ENCODE measurements around the gene HSD3B7.

The HSD3B7 gene

DNA sequence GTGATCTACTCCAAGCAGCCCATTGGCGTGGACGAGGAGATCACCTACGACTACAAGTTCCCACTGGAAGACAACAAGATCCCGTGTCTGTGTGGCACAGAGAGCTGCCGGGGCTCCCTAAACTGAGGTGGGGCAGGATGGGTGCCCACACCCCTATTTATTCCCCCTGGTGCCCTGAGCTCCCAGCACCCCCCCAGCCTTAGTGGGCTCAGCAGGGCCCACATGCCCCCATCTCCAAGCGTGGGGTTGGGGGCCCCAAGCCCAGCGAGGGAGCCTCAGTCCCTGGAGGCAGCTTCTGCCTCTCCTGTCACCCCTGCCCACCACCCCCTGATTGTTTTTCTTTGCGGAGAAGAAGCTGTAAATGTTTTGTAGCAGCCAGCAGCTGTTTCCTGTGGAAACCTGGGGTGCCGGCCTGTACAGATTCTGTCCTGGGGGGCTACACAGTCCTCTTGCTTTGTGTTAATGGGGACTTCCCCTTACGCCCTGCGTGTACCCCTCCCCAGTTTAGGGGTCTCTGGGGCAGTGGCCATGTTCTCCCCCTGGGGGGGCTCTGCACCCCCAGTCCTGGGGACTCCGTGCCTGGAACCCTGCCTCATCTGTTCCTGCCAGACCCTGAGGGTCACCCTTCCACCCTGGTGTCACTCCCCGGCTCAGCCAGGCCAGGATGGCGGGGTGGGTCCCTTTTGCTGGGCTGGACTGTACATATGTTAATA lies 953 bp upstream of the HSD3B7 start:
- no peak for DNase-seq

DNA sequence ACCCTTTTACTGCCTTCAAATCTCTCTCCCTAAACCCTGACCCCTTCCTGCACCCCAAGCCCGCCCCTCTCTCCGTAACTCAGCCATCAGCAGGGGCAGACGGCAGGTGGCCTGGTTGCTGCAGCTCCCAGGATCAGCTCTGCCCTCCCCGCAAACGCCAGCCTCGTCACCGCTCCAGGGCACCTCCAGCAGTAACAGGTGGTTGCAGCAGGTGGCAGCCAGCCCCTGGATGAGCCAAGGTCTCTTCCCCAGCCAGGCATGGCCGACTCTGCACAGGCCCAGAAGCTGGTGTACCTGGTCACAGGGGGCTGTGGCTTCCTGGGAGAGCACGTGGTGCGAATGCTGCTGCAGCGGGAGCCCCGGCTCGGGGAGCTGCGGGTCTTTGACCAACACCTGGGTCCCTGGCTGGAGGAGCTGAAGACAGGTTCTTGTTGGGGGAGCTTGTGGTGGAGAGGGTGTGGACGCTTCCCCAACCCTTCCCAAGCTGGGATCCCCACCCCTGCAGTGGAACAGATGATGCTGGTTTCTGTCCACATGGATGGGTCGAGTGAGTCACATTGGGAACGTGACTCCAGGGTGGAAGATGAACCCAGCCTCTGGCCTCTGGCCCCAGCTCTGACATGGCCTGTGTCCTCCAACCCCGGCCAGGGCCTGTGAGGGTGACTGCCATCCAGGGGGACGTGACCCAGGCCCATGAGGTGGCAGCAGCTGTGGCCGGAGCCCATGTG lies 558 bp downstream of the HSD3B7 start:
- DNase-seq = peak; percentile 18

DNA sequence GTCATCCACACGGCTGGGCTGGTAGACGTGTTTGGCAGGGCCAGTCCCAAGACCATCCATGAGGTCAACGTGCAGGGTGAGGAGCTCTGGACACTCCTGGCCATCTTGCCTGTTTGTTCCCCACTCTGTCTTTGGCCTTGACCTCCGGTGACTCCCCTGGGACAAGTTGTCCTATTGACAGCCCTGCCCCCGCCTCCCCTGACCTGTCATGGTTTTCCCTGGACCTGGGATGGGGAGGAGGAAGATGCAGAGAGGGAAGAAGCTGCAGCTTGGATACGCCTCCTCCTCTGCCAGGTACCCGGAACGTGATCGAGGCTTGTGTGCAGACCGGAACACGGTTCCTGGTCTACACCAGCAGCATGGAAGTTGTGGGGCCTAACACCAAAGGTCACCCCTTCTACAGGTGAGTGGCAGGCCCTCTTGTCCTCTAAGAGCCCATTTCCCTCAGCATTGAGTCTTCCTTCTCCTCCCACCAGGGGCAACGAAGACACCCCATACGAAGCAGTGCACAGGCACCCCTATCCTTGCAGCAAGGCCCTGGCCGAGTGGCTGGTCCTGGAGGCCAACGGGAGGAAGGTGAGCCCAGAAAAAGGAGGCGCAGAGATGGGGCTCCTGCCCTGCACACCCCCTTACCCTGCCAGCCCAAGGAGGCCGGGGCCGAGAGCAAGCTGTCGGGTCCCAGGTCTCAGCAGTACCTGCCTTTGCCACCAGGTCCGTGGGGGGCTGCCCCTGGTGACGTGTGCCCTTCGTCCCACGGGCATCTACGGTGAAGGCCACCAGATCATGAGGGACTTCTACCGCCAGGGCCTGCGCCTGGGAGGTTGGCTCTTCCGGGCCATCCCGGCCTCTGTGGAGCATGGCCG lies 1.4 kb downstream of the HSD3B7 start:
- no peak for DNase-seq

DNA sequence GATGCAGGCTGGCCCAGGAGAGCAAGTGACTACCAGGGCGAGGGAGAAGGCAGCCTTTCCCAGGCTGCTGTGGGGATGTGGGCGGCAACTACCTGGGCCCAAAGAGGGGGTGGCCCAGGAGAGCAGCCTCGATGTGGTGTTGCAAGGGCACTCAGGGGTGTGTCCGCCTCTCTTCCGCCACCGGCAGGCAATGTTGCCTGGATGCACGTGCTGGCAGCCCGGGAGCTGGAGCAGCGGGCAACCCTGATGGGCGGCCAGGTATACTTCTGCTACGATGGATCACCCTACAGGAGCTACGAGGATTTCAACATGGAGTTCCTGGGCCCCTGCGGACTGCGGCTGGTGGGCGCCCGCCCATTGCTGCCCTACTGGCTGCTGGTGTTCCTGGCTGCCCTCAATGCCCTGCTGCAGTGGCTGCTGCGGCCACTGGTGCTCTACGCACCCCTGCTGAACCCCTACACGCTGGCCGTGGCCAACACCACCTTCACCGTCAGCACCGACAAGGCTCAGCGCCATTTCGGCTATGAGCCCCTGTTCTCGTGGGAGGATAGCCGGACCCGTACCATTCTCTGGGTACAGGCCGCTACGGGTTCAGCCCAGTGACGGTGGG lies 2.7 kb downstream of the HSD3B7 start:
- DNase-seq = no peak

DNA sequence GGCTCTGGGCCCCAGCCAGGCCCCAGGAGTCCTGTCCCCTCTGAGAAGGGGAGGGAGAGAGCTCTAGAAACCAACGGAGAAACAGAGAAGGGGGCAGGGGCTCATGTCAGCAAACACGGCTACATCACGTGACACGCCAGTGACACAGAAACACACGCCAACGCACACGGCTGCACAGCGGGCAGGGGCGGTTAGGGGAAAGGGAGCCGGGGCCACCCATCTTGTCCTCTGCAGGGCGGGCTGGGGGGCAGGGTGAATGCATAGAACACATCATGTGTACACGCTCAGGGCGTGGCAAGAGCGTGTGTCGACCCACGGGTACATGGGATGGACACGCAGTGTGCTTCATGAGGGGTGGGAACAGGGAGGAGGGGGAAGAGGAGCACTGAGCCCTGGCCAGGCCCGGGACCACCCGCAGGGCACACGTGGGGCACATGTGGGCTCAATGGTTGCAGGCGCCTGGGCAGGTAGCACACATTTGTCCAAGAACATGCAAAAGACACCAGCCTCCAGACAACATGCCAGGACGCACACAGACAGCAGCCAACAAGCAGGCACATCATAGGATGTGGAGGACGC lies 4.6 kb downstream of the HSD3B7 start:
- no peak for DNase-seq

DNA sequence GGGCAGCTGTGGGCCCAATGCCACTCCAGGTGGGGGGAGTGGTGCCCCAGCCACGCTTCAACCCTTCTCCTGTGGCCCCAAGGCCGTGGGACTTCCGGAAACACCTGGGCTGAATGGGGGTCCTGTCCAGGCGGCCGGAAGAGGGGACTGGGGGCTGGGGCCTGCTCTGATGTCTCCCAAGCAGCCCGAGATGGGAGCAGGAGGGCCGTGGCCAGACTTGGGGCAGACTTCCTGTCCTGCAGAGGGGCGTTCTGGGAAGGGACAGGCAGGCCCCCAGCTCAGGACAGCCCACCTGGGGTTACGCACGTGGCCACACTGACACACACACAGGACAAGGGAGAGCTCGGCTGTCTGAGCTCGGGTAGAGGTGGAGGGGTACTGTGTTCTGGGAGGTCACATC lies 5.1 kb downstream of the HSD3B7 start:
- DNase-seq = no peak

DNA sequence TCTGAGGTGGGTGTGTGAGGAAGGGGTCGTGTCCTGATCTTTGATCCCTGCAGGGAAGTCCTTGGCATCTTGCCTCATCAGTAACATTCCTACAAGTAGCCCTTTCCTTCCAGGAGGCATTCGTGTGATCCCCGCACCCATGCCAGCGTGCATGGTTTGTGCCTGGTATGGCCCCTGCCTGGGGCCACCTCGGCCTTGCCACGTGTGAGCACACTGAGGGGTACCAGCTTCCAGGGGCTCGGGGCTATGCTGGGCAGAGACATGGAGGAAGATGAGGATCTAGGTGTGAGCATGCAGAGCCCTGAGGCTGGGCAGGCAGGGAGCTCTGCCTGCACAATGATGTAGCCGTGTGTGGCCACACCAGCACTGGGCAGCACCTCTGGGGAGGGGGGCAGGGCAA lies 6.0 kb downstream of the HSD3B7 start:
- no peak for DNase-seq

DNA sequence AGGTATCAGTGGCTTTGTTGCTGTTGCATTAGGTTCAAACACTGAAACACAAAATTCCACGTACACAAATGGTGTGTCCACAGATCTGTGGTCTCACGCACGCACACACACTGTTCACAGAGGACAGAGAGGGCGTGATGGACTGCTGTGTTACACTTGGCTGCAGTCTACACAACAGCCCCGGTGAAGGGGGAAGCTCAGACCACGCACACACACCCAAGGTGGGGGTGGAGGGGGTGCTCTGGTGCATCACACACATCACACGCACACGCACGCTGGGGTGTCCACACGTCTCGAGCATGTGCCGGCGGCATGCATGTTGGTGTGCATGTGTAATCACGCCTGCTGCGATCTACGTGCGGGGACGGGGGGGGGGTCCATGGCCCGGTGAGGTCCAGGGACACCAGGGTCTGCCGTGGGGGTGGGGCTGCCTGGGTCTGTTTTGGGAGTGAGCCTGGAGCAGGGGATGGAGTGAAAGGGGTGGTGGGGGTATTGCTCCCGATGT lies 7.3 kb downstream of the HSD3B7 start:
- DNase-seq = no peak

DNA sequence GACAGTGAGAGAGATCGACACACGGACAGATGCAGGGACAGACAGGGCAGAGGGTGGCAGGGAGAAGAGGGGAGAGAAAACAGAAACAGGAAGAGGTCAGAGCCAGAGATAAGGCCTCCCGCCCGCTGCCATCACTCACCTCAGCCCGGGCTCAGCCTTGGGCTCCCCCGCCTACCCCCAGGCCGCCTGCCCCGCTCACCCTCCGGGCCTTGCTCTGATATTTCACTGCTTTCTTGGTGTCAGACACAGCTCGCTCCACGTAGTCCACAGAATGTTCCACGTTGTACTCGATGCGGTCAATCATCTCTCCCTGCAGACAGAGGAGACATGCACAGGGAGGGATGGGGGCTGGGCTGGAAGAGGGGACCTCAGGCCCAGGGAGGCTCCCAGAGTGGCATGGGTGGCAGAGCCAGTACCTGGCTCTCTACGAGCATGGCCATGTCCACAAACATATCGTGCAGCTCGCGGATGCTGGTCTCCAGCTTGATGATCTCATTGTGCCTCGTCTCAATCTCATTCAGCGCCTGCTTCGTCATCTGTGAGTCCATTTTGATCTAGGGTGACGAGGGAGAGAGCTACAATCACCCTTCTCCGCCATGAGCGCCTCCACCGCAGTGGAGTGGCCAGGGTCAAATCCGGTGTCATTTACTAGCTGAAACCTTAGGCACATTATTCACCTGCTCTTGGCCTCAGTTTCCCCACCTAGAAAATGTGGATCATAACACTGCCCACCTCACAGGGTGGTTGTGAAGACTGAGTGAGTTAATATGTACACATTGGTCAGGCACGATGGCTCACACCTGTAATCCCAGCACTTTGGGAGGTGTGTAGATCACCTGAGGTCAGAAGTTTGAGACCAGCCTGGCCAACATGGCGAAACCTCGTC lies 8.2 kb downstream of the HSD3B7 start:
- no peak for DNase-seq

DNA sequence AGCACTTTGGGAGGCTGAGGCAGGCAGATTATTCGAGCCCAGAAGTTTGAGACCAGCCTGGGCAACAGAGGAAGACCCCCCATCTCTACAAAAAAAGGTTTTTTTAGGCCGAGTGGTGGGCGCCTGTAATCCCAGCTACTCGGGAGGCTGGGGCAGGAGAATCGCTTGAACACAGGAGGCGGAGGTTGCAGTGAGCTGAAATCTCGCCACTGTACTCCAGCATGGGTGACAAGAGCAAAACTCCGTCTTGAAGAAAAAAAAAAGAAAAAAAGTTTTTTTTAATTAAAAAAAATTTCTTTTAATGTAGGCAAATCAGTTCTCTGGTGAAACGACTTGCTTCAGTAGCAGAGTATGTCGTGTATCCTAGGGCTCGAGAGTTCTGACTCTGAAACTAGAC lies 10.9 kb downstream of the HSD3B7 start:
- DNase-seq = no peak

- DNase-seq = no peak
These were observed 11.4 kb downstream of the HSD3B7 start for GRCh38 chr16:30996324-30996984.

DNA sequence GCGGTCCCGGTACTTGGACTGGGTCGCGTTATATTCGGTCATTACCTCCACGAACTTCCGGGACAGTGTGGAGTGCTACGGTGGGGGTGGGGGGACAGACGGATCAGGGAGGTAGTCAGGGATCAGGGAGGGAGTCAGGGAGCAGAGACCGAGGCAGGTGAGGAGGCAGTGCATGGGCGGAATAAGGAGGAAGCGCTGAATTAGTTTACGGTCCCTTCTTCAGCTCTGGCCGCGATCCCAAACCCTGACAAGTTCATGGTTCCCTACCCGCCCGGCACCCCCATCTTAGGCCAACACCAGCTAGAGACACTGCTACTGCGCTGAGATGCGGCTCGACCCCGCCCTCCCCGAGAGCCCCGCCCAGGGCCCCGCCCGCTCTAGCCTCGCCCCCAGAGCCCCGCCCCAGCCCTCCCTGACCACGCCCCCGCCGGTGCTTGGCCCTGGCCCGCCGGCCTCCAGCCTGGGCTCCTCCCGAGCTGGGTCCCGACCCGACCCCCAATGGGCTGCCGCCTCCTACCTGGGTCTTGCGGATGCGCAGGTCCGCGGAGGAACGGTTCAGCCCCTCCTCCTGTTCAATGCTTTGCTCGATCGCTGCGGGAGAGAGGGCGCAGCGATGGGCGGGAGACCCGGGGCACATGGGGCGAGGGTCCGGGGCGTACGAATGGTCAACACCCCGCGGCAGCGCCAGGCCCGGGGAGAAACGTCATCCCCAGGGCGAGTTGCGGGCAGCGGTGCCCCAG lies 12.1 kb downstream of the HSD3B7 start:
- no peak for DNase-seq

GRCh38 chr16:30997725-30998711 lies 13.0 kb downstream of the HSD3B7 start:
- DNase-seq = no peak

DNA sequence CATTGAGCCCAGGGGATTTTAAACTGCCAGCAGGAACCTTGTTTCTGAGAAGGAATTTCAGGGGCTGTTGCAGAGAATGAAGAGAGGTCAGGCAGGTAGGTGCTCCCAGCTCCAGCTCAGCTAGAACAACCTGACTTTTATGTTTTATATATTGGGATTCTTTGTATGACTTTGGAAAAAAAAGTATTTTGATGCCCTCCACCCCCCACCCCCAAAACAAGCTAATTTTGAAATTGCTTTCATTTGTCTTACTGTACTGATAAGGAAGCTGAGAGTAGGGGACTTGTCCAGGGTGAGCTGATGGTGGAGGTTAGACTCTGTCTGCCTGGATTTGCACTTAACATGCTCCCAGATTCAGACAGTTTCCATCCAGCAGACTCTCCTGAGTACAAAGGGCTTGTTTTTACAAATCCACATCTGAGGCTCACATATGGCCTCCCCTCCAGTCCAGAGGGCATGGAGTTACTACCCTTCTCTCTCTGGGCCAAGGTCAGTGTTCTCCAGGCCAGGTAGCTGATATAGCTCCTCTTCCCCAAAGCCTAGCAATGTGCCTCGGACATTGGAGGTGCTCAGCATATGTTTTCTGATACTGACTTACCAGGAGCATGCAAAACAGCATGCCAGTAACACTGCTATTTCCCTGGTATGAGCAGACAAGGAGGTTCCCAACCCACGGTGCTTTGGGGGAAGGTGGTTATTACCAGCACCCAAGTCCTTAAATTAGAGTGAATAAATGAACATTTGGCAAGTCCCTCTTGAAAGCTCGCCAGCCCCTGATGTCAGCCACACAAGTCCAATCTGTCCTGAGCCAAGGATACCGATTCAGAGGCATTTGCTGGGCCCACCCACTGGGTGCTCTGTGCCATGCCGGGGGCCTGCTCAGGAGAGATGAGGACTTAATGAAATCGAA lies 14.1 kb downstream of the HSD3B7 start:
- DNase-seq = no peak

- no peak for DNase-seq
These were observed 15.8 kb downstream of the HSD3B7 start for GRCh38 chr16:31000671-31001382.

DNA sequence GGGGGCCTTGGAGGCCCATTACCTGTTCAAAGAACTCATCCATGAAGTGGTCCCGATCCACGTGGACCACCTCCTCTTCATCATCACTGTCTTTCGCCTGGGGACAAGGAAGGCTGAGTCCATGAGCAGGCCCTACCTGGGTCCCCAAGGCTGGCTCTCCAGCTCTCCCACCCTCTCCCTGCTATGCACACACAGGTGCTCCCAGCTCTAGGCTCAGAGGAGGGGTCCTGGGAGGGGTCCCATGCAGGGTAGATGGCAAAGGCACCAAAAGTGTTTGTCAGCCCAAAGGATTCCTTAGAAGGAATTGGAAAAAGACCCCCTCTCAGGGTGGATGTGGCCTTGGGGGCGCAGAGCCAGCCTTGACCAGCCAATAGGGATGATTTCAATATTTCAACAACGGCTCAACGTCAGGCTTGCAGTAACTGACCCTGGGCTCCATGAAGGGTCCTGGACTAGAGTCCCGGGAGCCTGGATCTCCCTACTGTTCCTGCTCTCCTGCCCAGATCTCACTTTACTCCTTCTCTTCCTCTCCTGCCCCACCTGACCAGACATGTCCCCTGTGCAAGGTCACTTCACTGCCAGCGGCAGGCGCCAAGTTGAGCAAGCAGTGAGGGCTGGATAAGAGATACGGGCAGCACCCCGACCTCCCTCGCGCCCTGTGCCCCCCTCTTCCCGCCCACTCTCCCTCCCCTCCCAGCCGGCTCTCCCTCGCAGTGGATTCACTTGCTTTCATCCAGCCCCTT lies 16.7 kb downstream of the HSD3B7 start:
- DNase-seq = no peak
